Right lobe of liver (tissue), 6 donors: ENCODE measurements around the gene KLK3. TPM values are rescaled to one million over a fixed set of nuclear protein-coding genes. Genes with fewer than 3 reads are reported as not detected.
"Not testable (repeated sequence)": the region's sequence is repeated elsewhere in the genome, so short reads cannot be mapped to it uniquely, and the experiment has no call there.

Experiments used
- ATAC-seq, 4 donors: fragments of 200-7000 bp; cut with Tn5 transposase; one replicate each; pipeline ENCODE4 v1.9.1; 2020; ENCODE audit warnings: mild to moderate bottlenecking in 4 of 4, moderate library complexity in 4 of 4
- DNase-seq, 3 donors: peaks; one replicate each; pipeline ENCODE4 v3.0.0-alpha.2; 2020
- H3K27ac ChIP-seq, 3 donors: fragments of 200-600 bp; one replicate each; pipeline ENCODE4 v1.8.0; 2022
- H3K27me3 ChIP-seq, 2 donors: fragments of 200-600 bp; one replicate each; pipeline ENCODE4 v1.8.0; 2022
- H3K36me3 ChIP-seq, 4 donors: fragments of 200-600 bp; sonication (generic) in 1 of 4; one replicate each; pipeline versions ENCODE4 v1.5.1 to v1.8.0; 2017 to 2022; ENCODE audit warnings: control low read depth in 1 of 4
- H3K4me1 ChIP-seq, 4 donors: fragments of 200-600 bp; sonication (generic) in 1 of 4; one replicate each; pipeline versions ENCODE4 v1.5.1 to v1.8.0; 2017 to 2022; ENCODE audit warnings: control low read depth in 1 of 4
- H3K4me3 ChIP-seq, 3 donors: fragments of 200-600 bp; one replicate each; pipeline ENCODE4 v1.8.0; 2022
- H3K9me3 ChIP-seq, 4 donors: fragments of 200-600 bp; sonication (generic) in 1 of 4; one replicate each; pipeline versions ENCODE4 v1.5.1 to v1.8.0; 2017 to 2022; ENCODE audit warnings: control low read depth in 1 of 4
- POLR2A ChIP-seq: fragments of 450-650 bp; IDR thresholded peaks from one replicate; pipeline ENCODE4 v1.6.1; 2017; ENCODE audit warnings: antibody characterized with exemption, mild to moderate bottlenecking
- WGBS: methylation state at CpG from one replicate; pipeline ENCODE4 v1.1.6; 2018; ENCODE audit warnings: low coverage, low lambda C conversion rate; ENCODE audit not compliant: insufficient coverage; ENCODE audit errors: missing lambda C conversion rate; 5-methylcytosine and 5-hydroxymethylcytosine counted together
- intact Hi-C, 2 donors: fragments of 100-400 bp; cut with DNase I; formaldehyde crosslinking; loops; one replicate each; pipeline versions ENCODE4 v1.11.2 to v1.14.1; 2022
- long read RNA-seq: library from polyadenylated mRNA; unstranded; transcript quantifications from one replicate; pipeline ENCODE4 v2.0.0, GENCODE V29; 2019
- total RNA-seq, 6 experiments: library from RNA; depleted of rRNA in 2 of 6; stranded (reverse); fragments of >200 nt in 2 of 6; fragmentation: NEBNext Ultra II Directional in 3 of 6; extraction: Animal tissue kit (Norgen Biotek cat#: 25700) in 3 of 6; gene quantifications; one replicate each; pipeline versions ENCODE4 v1.1.0 to v1.2.4, GENCODE V29; 2016 to 2023
- TF ChIP-seq, protein P1 (sequence below), 4 donors: fragments of 200-600 bp in 3 of 4; fragments of 450-650 bp in 1 of 4; IDR thresholded peaks; one replicate each; pipeline versions ENCODE4 v1.5.1 to v1.8.0; 2016 to 2022; ENCODE audit warnings: antibody characterized with exemption in 4 of 4, mild to moderate bottlenecking in 2 of 4
- donor health status: DM: no; HTN: yes; CAD: no.
- donor health status: DM: no; HTN: no; CAD: no.
- donor health status: DM: no; HTN: no; CAD: no.
- donor health status: DM: no; HTN: yes; CAD: no.
- donor health status: DM: no; HTN: yes; CAD: no.

Gene KLK3
- not detected for total RNA-seq
- long read RNA-seq = 0 reads

DNA sequence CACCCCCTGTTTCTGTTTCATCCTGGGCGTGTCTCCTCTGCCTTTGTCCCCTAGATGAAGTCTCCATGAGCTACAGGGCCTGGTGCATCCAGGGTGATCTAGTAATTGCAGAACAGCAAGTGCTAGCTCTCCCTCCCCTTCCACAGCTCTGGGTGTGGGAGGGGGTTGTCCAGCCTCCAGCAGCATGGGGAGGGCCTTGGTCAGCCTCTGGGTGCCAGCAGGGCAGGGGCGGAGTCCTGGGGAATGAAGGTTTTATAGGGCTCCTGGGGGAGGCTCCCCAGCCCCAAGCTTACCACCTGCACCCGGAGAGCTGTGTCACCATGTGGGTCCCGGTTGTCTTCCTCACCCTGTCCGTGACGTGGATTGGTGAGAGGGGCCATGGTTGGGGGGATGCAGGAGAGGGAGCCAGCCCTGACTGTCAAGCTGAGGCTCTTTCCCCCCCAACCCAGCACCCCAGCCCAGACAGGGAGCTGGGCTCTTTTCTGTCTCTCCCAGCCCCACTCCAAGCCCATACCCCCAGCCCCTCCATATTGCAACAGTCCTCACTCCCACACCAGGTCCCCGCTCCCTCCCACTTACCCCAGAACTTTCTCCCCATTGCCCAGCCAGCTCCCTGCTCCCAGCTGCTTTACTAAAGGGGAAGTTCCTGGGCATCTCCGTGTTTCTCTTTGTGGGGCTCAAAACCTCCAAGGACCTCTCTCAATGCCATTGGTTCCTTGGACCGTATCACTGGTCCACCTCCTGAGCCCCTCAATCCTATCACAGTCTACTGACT lies at the start of gene KLK3:
Gene KLK3 (plus strand): TSS at position 280 of the 775 bp plus-strand sequence. CDS start 41 bp downstream, at position 321.
- Histone ChIP-seq H3K9me3 (no peaks in the 10 kb centered on the region), H3K27me3 (no peaks in the 10 kb centered on the region), H3K27ac (no peak within 1 kb of the TSS), H3K36me3 (no peaks in the 10 kb centered on the region), H3K4me1 (no peaks in the 10 kb centered on the region), H3K4me3 (no peak within 1 kb of the TSS)
- ATAC-seq = no peak
- DNase-seq = no peak
- WGBS = 36% methylated on average over 3 of the region's 9 CpGs
- intact Hi-C loops = no loop called here
- no peak for TF ChIP-seq POLR2A
- TF ChIP-seq, protein P1, sequence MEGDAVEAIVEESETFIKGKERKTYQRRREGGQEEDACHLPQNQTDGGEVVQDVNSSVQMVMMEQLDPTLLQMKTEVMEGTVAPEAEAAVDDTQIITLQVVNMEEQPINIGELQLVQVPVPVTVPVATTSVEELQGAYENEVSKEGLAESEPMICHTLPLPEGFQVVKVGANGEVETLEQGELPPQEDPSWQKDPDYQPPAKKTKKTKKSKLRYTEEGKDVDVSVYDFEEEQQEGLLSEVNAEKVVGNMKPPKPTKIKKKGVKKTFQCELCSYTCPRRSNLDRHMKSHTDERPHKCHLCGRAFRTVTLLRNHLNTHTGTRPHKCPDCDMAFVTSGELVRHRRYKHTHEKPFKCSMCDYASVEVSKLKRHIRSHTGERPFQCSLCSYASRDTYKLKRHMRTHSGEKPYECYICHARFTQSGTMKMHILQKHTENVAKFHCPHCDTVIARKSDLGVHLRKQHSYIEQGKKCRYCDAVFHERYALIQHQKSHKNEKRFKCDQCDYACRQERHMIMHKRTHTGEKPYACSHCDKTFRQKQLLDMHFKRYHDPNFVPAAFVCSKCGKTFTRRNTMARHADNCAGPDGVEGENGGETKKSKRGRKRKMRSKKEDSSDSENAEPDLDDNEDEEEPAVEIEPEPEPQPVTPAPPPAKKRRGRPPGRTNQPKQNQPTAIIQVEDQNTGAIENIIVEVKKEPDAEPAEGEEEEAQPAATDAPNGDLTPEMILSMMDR (IDR thresholded peaks at IDR 0.05) = no peak

DNA sequence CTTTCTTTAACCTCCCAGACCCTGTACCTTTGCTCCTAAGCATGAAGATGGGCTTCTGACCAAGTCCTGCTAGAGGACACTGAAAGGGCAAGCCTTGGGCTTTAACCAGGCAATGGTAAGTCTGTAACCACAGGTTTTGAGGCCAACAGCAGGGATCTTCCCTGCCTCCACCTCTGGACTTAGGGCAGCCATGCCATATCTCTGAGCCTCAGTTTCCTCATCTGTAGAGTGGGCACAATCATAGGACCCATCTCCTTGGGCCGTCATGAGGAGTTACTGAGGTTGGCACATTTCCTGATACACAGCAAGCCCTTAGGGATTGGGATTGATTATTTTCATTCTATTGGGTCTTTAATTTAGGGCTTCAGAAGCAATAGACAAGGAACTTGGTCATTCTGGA lies 45.9 kb upstream of the KLK3 start:
- no peaks in the 10 kb centered on the region for H3K9me3 ChIP-seq
- TF ChIP-seq POLR2A = no peak
- TF ChIP-seq, protein P1 (IDR thresholded peaks at IDR 0.05) = no peak
- no peaks in the 10 kb centered on the region for H3K36me3 ChIP-seq
- DNase-seq = no peak
- no peaks in the 10 kb centered on the region for H3K27me3 ChIP-seq
- no peak for ATAC-seq
- intact Hi-C loops = no loop called here
- 40% methylated on average over 1 of the region's 1 CpG for WGBS
- H3K27ac ChIP-seq = no peak overlapping the region
- peaks cover 0 to 4% (median 0%) of the 10 kb centered on the region in 4 donors for H3K4me1 ChIP-seq
- H3K4me3 ChIP-seq = no peak overlapping the region

DNA sequence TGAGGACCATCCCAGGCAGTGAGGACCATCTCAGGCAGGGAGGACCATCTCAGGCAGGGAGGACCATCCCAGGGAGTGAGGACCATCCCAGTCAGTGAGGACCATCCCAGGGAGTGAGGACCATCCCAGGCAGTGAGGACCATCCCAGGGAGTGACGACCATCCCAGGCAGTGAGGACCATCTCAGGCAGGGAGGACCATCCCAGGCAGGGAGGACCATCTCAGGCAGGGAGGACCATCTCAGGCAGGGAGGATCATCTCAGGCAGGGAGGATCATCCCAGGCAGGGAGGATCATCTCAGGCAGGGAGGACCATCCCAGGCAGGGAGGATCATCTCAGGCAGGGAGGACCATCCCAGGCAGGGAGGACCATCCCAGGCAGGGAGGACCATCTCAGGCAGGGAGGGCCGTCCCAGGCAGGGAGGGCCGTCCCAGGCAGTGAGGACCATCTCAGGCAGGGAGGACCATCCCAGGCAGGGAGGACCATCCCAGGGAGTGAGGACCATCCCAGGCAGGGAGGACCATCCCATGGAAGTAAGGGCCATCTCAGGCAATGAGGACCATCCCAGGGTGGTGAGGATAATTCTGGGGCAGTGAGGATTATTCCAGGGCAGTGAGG lies 43.0 kb upstream of the KLK3 start:
- 73% methylated on average over 3 of the region's 3 CpGs for WGBS
- not testable (repeated sequence) for H3K27me3 ChIP-seq, ATAC-seq

DNA sequence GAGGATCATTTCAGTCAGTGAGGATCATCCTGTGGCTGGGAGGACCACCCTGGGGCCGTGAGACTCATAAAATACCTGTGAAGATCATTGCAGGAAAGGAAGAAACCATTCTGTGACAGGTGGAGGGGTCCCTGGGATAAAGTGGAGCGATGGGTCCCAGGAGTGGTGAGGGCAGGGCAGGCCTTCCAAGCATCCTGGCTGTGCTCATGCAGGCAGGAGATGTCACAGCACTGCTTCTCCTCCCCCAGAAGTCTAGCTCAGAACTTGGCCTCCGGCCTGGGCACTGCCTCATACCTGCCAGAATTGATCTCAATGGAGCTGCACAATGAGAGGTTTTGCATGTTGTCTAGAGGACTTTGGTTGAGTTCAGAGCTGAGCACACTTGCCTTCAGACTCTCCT lies 42.2 kb upstream of the KLK3 start:
- TF ChIP-seq POLR2A = no peak
- TF ChIP-seq, protein P1 (IDR thresholded peaks at IDR 0.05) = no peak
- DNase-seq (no peak), ATAC-seq (no peak)
- WGBS = 0% methylated on average over 1 of the region's 3 CpGs
- H3K27ac ChIP-seq = no peak overlapping the region
- no peaks in the 10 kb centered on the region for H3K27me3 ChIP-seq
- no peaks in the 10 kb centered on the region for H3K4me1 ChIP-seq
- H3K4me3 ChIP-seq = no peak overlapping the region
- no peaks in the 10 kb centered on the region for H3K9me3 ChIP-seq
- intact Hi-C loops = no loop called here
- no peaks in the 10 kb centered on the region for H3K36me3 ChIP-seq

More for the DNA sequence above, 43.0 kb upstream of the KLK3 start:
- H3K36me3 ChIP-seq, DNase-seq, H3K4me1 ChIP-seq, intact Hi-C loops, H3K27ac ChIP-seq, H3K9me3 ChIP-seq, H3K4me3 ChIP-seq: not testable (repeated sequence)

DNA sequence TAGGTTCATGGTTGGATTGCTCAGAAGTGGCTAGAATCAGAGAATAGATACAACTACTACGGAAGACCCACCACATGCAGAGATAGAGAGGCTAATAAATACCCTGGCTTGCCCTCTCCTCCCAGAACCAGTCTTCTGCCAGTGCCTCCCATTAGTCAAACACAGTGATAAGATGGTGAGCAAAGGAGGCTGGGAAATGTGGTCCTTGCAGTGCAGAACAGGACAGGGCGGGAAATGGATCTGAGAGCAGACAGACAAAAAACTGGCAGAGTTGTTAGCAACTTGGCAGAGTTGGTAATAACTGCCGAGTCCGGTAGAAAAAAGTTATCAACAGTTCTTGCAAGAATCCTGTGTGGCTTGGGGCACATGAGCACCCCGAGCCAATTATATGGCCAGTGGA lies 39.8 kb upstream of the KLK3 start:
- Histone ChIP-seq H3K4me1 (peaks cover 0 to 4% (median 0%) of the 10 kb centered on the region in 4 donors), H3K4me3 (no peak overlapping the region), H3K9me3 (no peaks in the 10 kb centered on the region), H3K27ac (no peak overlapping the region), H3K27me3 (peaks cover 0 to 2% of the 10 kb centered on the region in 2 donors), H3K36me3 (no peaks in the 10 kb centered on the region)
- TF ChIP-seq POLR2A = no peak
- TF ChIP-seq, protein P1 (IDR thresholded peaks at IDR 0.05) = no peak
- intact Hi-C loops = no loop called here
- no peak for DNase-seq
- ATAC-seq = no peak
- WGBS = 51% methylated on average over 3 of the region's 5 CpGs
